Neural cell (in vitro differentiated cells): ENCODE data around the gene SH3TC2.

Experiments
- EP300 ChIP-seq: fragments of 450-650 bp; conservative IDR thresholded peaks from 2 replicates; pipeline ENCODE4 v1.6.1; 2014; ENCODE audit warnings: antibody characterized with exemption, mild to moderate bottlenecking, moderate library complexity; ENCODE audit not compliant: poor library complexity, severe bottlenecking
- TF ChIP-seq, protein P1 (sequence below): fragments of 450-650 bp; IDR thresholded peaks from 2 replicates; pipeline ENCODE4 v1.5.1; 2014; ENCODE audit warnings: antibody characterized with exemption, mild to moderate bottlenecking, moderate library complexity; ENCODE audit not compliant: poor library complexity, severe bottlenecking

DNA sequence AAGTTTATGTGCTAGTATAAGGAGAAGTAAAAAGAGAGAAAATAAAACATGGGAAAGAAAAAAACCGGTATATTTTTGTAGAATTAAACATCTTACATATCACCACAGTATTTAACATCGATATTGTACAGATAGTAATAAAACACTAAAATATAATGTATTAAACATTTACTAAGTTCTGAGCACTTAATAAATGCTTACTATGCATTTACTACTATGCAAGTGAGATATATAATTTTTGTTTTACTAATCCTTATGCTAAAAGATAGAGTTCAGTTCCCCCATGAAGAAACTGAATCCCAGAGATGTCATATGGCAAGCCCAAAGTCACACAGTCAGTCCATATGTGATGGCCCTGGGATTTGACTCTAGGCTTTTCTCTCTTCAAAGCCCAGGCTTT is 51.1 kb downstream of the SH3TC2 start:
- TF ChIP-seq, protein P1, sequence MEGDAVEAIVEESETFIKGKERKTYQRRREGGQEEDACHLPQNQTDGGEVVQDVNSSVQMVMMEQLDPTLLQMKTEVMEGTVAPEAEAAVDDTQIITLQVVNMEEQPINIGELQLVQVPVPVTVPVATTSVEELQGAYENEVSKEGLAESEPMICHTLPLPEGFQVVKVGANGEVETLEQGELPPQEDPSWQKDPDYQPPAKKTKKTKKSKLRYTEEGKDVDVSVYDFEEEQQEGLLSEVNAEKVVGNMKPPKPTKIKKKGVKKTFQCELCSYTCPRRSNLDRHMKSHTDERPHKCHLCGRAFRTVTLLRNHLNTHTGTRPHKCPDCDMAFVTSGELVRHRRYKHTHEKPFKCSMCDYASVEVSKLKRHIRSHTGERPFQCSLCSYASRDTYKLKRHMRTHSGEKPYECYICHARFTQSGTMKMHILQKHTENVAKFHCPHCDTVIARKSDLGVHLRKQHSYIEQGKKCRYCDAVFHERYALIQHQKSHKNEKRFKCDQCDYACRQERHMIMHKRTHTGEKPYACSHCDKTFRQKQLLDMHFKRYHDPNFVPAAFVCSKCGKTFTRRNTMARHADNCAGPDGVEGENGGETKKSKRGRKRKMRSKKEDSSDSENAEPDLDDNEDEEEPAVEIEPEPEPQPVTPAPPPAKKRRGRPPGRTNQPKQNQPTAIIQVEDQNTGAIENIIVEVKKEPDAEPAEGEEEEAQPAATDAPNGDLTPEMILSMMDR, result no peak
- no peak for TF ChIP-seq EP300
